HEK293 (cell line): Measurements from ENCODE around the gene ACTL6A.

ENCODE experiments used
- CTCF ChIA-PET: fragments of 350-600 bp; formaldehyde crosslinking; extraction: SDS; loops from one replicate; lab custom pipeline; 2021; ENCODE audit warnings: antibody characterized with exemption; lab: Yijun Ruan, JAX
- POLR2A ChIA-PET: fragments of 300-600 bp; formaldehyde crosslinking; extraction: SDS; loops from one replicate; lab custom pipeline; 2020; ENCODE audit warnings: antibody characterized with exemption, inconsistent platforms; lab: Yijun Ruan, JAX
- H3K27ac ChIP-seq: fragments of 200-500 bp; sonication (Bioruptor generic); 2 replicates; pipeline ENCODE4 v1.5.1; 2014; ENCODE audit warnings: low read depth, low read length, control low read depth, inconsistent platforms; ENCODE audit errors: extremely low read depth
- H3K36me3 ChIP-seq, 2 experiments: fragments of 200-500 bp in 1 of 2; sonication (Bioruptor generic) in 1 of 2; 1 replicate in 1 of 2; 2 replicates in 1 of 2; pipeline ENCODE4 v1.5.1; 2014 to 2017; ENCODE audit warnings: inconsistent platforms in 2 of 2, low read length in 2 of 2; ENCODE audit not compliant: control insufficient read depth in 2 of 2, insufficient read depth in 1 of 2
- H3K4me1 ChIP-seq: fragments of 200-500 bp; sonication (Bioruptor generic); 2 replicates; pipeline ENCODE4 v1.5.1; 2014; ENCODE audit warnings: mild to moderate bottlenecking, low read length, inconsistent platforms; ENCODE audit not compliant: control insufficient read depth, insufficient read depth
- H3K4me3 ChIP-seq: 2 replicates; pipeline ENCODE4 v1.5.1; 2011; ENCODE audit warnings: low read depth, mild to moderate bottlenecking, control low read depth, low read length, moderate library complexity
- H3K9me3 ChIP-seq: fragments of 200-500 bp; sonication (Bioruptor generic); 2 replicates; pipeline ENCODE4 v1.5.1; 2014; ENCODE audit warnings: low read depth, low read length, inconsistent platforms; ENCODE audit not compliant: control insufficient read depth, insufficient read depth
- GLI2 ChIP-seq: fragments of 450-650 bp; formaldehyde crosslinking; IDR thresholded peaks from 2 replicates; pipeline ENCODE4; 2017; ENCODE audit warnings: missing biosample characterization, missing genetic modification characterization, low read depth, borderline replicate concordance
- IKZF3 ChIP-seq: fragments of 450-650 bp; IDR thresholded peaks from 2 replicates; pipeline ENCODE4 v1.5.0; 2018; ENCODE audit warnings: missing biosample characterization, mild to moderate bottlenecking, missing genetic modification characterization, moderate library complexity
- KLF1 ChIP-seq: fragments of 450-650 bp; formaldehyde crosslinking; IDR thresholded peaks from 2 replicates; pipeline ENCODE4 v1.5.1; 2016; ENCODE audit warnings: missing biosample characterization, missing genetic modification characterization
- MYNN ChIP-seq: fragments of 450-650 bp; formaldehyde crosslinking; IDR thresholded peaks from 2 replicates; pipeline ENCODE4 v1.5.1; 2016; ENCODE audit warnings: missing biosample characterization, missing genetic modification characterization, borderline replicate concordance
- PRDM10 ChIP-seq: fragments of 450-650 bp; formaldehyde crosslinking; IDR thresholded peaks from 2 replicates; pipeline ENCODE4 v1.5.1; 2016; ENCODE audit warnings: missing biosample characterization, missing genetic modification characterization
- PRDM6 ChIP-seq: fragments of 450-650 bp; formaldehyde crosslinking; IDR thresholded peaks from 2 replicates; pipeline ENCODE4 v1.5.1; 2017; ENCODE audit warnings: missing biosample characterization, missing genetic modification characterization
- REPIN1 ChIP-seq: fragments of 450-650 bp; formaldehyde crosslinking; IDR thresholded peaks from 2 replicates; pipeline ENCODE4 v1.5.1; 2017; ENCODE audit warnings: missing biosample characterization, missing genetic modification characterization, low read depth
- SP2 ChIP-seq: fragments of 450-650 bp; formaldehyde crosslinking; IDR thresholded peaks from 2 replicates; pipeline ENCODE4 v1.5.1; 2016; ENCODE audit warnings: missing biosample characterization, missing genetic modification characterization
- ZNF112 ChIP-seq: fragments of 450-650 bp; formaldehyde crosslinking; IDR thresholded peaks from 2 replicates; pipeline ENCODE4 v1.5.0; 2017; ENCODE audit warnings: missing biosample characterization, missing genetic modification characterization
- ZNF157 ChIP-seq: fragments of 450-650 bp; formaldehyde crosslinking; IDR thresholded peaks from 2 replicates; pipeline ENCODE4 v1.5.1; 2016; ENCODE audit warnings: missing biosample characterization, missing genetic modification characterization
- ZNF433 ChIP-seq: fragments of 450-650 bp; formaldehyde crosslinking; IDR thresholded peaks from 2 replicates; pipeline ENCODE4 v1.5.1; 2016; ENCODE audit warnings: missing biosample characterization, missing genetic modification characterization, low read depth
- ZNF514 ChIP-seq: fragments of 450-650 bp; formaldehyde crosslinking; IDR thresholded peaks from 2 replicates; pipeline ENCODE4 v1.5.1; 2016; ENCODE audit warnings: missing biosample characterization, missing genetic modification characterization
- ZNF529 ChIP-seq: fragments of 450-650 bp; formaldehyde crosslinking; IDR thresholded peaks from 2 replicates; pipeline ENCODE4 v1.5.1; 2017; ENCODE audit warnings: missing genetic modification characterization, missing biosample characterization; ENCODE audit not compliant: insufficient replicate concordance
- ZNF600 ChIP-seq: fragments of 450-650 bp; formaldehyde crosslinking; IDR thresholded peaks from 2 replicates; pipeline ENCODE4 v1.5.1; 2016; ENCODE audit warnings: missing biosample characterization, missing genetic modification characterization
- ZNF776 ChIP-seq: fragments of 450-650 bp; formaldehyde crosslinking; IDR thresholded peaks from 2 replicates; pipeline ENCODE4 v1.5.0; 2017; ENCODE audit warnings: missing biosample characterization, missing genetic modification characterization, borderline replicate concordance
- ZSCAN16 ChIP-seq: fragments of 450-650 bp; formaldehyde crosslinking; IDR thresholded peaks from 2 replicates; pipeline ENCODE4 v1.5.1; 2016; ENCODE audit warnings: missing biosample characterization, missing genetic modification characterization
- ZSCAN18 ChIP-seq: fragments of 450-650 bp; formaldehyde crosslinking; IDR thresholded peaks from 2 replicates; pipeline ENCODE4 v1.5.1; 2016; ENCODE audit warnings: missing biosample characterization, missing genetic modification characterization
- TF ChIP-seq, protein P1 (sequence below): fragments of 450-650 bp; formaldehyde crosslinking; IDR thresholded peaks from 2 replicates; pipeline ENCODE4 v1.5.1; 2017; ENCODE audit warnings: missing biosample characterization, missing genetic modification characterization
- TF ChIP-seq, protein P2 (sequence below): fragments of 450-650 bp; formaldehyde crosslinking; IDR thresholded peaks from 2 replicates; pipeline ENCODE4 v1.5.1; 2017; ENCODE audit warnings: missing biosample characterization, missing genetic modification characterization

Gene ACTL6A

DNA sequence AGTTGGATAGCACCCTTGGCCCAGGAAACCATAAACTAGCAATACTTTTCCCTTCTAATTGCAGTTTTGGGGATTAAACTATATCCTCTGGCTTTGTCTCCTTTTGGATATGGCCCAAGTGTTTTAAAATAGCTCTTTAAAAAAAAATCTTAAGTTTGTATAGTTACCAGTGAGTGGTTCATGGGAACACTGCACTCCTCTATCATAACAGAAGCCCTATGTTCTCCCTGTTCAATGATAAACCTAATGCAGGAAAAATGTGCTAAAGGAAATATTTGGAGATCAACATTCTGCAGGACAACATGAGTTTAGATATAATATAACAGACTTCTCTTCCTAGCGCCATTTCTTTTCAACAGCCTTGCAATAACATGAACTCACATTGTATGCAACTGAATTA is 28.6 kb downstream of the ACTL6A start (continued):
- TF ChIP-seq PRDM10 (tag by site-specific recombination) (no peak), ZNF776 (tag by site-specific recombination) (no peak), ZSCAN18 (no peak), IKZF3 (tag by site-specific recombination) (no peak), GLI2 (no peak), SP2 (no peak), ZNF514 (tag by site-specific recombination) (no peak)
- TF ChIP-seq, protein P1, sequence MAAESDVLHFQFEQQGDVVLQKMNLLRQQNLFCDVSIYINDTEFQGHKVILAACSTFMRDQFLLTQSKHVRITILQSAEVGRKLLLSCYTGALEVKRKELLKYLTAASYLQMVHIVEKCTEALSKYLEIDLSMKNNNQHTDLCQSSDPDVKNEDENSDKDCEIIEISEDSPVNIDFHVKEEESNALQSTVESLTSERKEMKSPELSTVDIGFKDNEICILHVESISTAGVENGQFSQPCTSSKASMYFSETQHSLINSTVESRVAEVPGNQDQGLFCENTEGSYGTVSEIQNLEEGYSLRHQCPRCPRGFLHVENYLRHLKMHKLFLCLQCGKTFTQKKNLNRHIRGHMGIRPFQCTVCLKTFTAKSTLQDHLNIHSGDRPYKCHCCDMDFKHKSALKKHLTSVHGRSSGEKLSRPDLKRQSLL (tag by site-specific recombination): no peak

- peaks cover 50 to 74% of the 10 kb centered on the region in 2 experiments for H3K36me3 ChIP-seq
- ChIA-PET CTCF (no interaction called here), POLR2A (no interaction called here)
These were observed 36.8 kb downstream of the ACTL6A start for GRCh38 chr3:179599531-179599930.

DNA sequence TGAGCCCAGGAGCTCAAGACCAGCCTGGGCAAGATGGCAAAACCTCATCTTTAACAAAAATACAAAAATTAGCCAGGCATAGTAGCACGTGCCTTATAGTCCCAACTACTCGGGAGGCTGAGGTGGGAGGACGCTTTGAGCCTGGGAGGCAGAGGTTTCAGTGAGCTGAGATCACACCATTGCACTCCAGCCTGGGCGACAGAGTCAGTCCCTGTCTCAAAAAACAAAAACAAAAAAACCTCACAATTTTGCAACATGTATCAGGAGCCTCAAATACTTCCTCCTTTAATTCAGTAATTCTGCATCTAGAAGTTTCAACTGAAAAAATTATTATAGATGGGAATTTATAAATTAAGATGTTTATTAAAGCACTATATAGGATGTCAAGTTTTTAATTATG is 40.6 kb downstream of the ACTL6A start:
- no peak overlapping the region for H3K27ac ChIP-seq
- TF ChIP-seq ZNF529 (no peak), ZSCAN16 (tag by site-specific recombination) (no peak), PRDM6 (no peak), ZNF433 (tag by site-specific recombination) (no peak), ZNF157 (tag by site-specific recombination) (no peak), MYNN (tag by site-specific recombination) (no peak), KLF1 (tag by site-specific recombination) (no peak), REPIN1 (tag by site-specific recombination) (no peak)
- TF ChIP-seq, protein P2, sequence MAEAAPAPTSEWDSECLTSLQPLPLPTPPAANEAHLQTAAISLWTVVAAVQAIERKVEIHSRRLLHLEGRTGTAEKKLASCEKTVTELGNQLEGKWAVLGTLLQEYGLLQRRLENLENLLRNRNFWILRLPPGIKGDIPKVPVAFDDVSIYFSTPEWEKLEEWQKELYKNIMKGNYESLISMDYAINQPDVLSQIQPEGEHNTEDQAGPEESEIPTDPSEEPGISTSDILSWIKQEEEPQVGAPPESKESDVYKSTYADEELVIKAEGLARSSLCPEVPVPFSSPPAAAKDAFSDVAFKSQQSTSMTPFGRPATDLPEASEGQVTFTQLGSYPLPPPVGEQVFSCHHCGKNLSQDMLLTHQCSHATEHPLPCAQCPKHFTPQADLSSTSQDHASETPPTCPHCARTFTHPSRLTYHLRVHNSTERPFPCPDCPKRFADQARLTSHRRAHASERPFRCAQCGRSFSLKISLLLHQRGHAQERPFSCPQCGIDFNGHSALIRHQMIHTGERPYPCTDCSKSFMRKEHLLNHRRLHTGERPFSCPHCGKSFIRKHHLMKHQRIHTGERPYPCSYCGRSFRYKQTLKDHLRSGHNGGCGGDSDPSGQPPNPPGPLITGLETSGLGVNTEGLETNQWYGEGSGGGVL (tag by site-specific recombination): no peak
- no peaks in the 10 kb centered on the region for H3K9me3 ChIP-seq
- no peaks in the 10 kb centered on the region; the same call in 1 of the 2 replicates for H3K4me1 ChIP-seq
- H3K36me3 ChIP-seq: peaks cover 30 to 51% of the 10 kb centered on the region in 2 experiments
- CTCF ChIA-PET: interaction anchor here (0.7 to 1.9 kb wide), 5 partner anchors 12 to 368 kb away, joined by 3 to 6 read pairs (median 4); no protein-coding TSS in a partner anchor
- POLR2A ChIA-PET: interaction anchor here (0.8 kb wide), 1 partner anchor 41 kb away, joined by 3 read pairs; the partner anchor contains the start of gene ACTL6A
- peak overlapping the region; percentile 91 for H3K4me3 ChIP-seq

More at GRCh38 chr3:179599531-179599930, 36.8 kb downstream of the ACTL6A start:
- no peaks in the 10 kb centered on the region; the same call in 1 of the 2 replicates for H3K4me1 ChIP-seq
- no peaks in the 10 kb centered on the region for H3K9me3 ChIP-seq
- TF ChIP-seq ZNF600 (no peak), MYNN (tag by site-specific recombination) (no peak), ZNF112 (tag by site-specific recombination) (no peak)
- H3K27ac ChIP-seq: no peak overlapping the region
- H3K4me3 ChIP-seq: no peak overlapping the region
